Smooth muscle cell (in vitro differentiated cells): Measurements from ENCODE around the gene IGFBPL1. TPM values are rescaled to one million over a fixed set of nuclear protein-coding genes. Genes with fewer than 3 reads are reported as not detected.

Source experiments
- DNase-seq: peaks from one replicate; lab custom pipeline; 2025; ENCODE audit not compliant: unreplicated experiment; lab: John Stamatoyannopoulos, UW
- H2AFZ ChIP-seq: fragments of 200-600 bp; sonication (generic); 2 replicates; pipeline ENCODE4 v1.6.0; 2016; ENCODE audit warnings: antibody characterized with exemption, low read depth, mild to moderate bottlenecking
- H3F3A ChIP-seq: fragments of 200-600 bp; sonication (generic); 2 replicates; pipeline ENCODE4 v1.6.0; 2017; ENCODE audit warnings: antibody characterized with exemption, low read depth
- H3K27ac ChIP-seq: fragments of 200-600 bp; sonication (generic); 2 replicates; pipeline ENCODE4 v1.5.1; 2016; ENCODE audit warnings: low read depth, mild to moderate bottlenecking
- H3K27me3 ChIP-seq: fragments of 200-600 bp; sonication (generic); 2 replicates; pipeline ENCODE4 v1.6.1; 2016; ENCODE audit warnings: low read depth, mild to moderate bottlenecking
- H3K36me3 ChIP-seq: fragments of 200-600 bp; sonication (generic); 2 replicates; pipeline ENCODE4 v1.5.1; 2016; ENCODE audit warnings: low read depth
- H3K4me1 ChIP-seq: fragments of 200-600 bp; sonication (generic); 2 replicates; pipeline ENCODE4 v1.5.1; 2016; ENCODE audit warnings: low read depth
- H3K4me2 ChIP-seq: fragments of 200-600 bp; sonication (generic); 2 replicates; pipeline ENCODE4 v1.6.0; 2016; ENCODE audit warnings: mild to moderate bottlenecking
- H3K4me3 ChIP-seq: fragments of 200-600 bp; sonication (generic); 2 replicates; pipeline ENCODE4 v1.5.1; 2016; ENCODE audit warnings: mild to moderate bottlenecking
- H3K79me2 ChIP-seq: fragments of 200-600 bp; sonication (generic); 2 replicates; pipeline ENCODE4 v1.6.0; 2016; ENCODE audit warnings: low read depth, mild to moderate bottlenecking
- H3K9ac ChIP-seq: fragments of 200-600 bp; sonication (generic); 2 replicates; pipeline ENCODE4 v1.6.0; 2016; ENCODE audit warnings: low read depth
- H3K9me3 ChIP-seq: fragments of 200-600 bp; sonication (generic); replicated peaks from 2 replicates; pipeline ENCODE4 v1.5.1; 2016; ENCODE audit warnings: low read depth
- H4K20me1 ChIP-seq: fragments of 200-600 bp; sonication (generic); 2 replicates; pipeline ENCODE4 v1.6.0; 2016; ENCODE audit warnings: low read depth
- CTCF ChIP-seq: fragments of 200-600 bp; sonication (generic); IDR thresholded peaks from 2 replicates; pipeline ENCODE4 v1.5.1; 2017; ENCODE audit warnings: borderline replicate concordance, mild to moderate bottlenecking, antibody characterized with exemption; ENCODE audit not compliant: insufficient read depth, poor library complexity, severe bottlenecking
- WGBS: methylation state at CpG from one replicate; pipeline ENCODE4 v1.1.7; 2016; ENCODE audit warnings: low lambda C conversion rate; 5-methylcytosine and 5-hydroxymethylcytosine counted together
- polyA plus RNA-seq: library from polyadenylated mRNA; unstranded; fragments of >200 nt; fragmentation: Nextera tagmentation; extraction: Ambion mirVana; gene quantifications from 2 replicates; pipeline ENCODE4 v1.2.1, GENCODE V29; 2016
- total RNA-seq: library from RNA; depleted of rRNA; stranded (reverse); fragments of >200 nt; gene quantifications from 2 replicates; pipeline ENCODE4 v1.2.3, GENCODE V29; 2014

IGFBPL1 gene
- total and polyA plus RNA-seq, 2 experiments from 2014 or later: 2.1 to 9.4 TPM

GRCh38 chr9:38440516-38440915, 16.3 kb upstream of the IGFBPL1 start:
- 90% methylated on average over 3 of the region's 3 CpGs for WGBS
- no peak for TF ChIP-seq CTCF

GRCh38 chr9:38439916-38440301, 15.7 kb upstream of the IGFBPL1 start:
- H3K79me2 ChIP-seq: no peaks in the 10 kb centered on the region
- H3K4me3 ChIP-seq: no peak overlapping the region
- H3K27ac ChIP-seq: no peak overlapping the region
- WGBS: 98% methylated on average over 1 of the region's 1 CpG
- DNase-seq: no peak
- H3F3A ChIP-seq: no peaks in the 10 kb centered on the region
- H3K4me2 ChIP-seq: no peak overlapping the region
- no peak overlapping the region for H2AFZ ChIP-seq
- no peaks in the 10 kb centered on the region for H3K27me3 ChIP-seq
- H3K4me1 ChIP-seq: no peaks in the 10 kb centered on the region
- no peaks in the 10 kb centered on the region for H3K36me3 ChIP-seq
- H3K9me3 ChIP-seq: no peaks in the 10 kb centered on the region
- no peaks in the 10 kb centered on the region for H4K20me1 ChIP-seq
- H3K9ac ChIP-seq: no peak overlapping the region
- no peak for TF ChIP-seq CTCF

More at GRCh38 chr9:38440516-38440915, 16.3 kb upstream of the IGFBPL1 start:
- no peaks in the 10 kb centered on the region for H3K9me3 ChIP-seq
- no peak overlapping the region for H3K4me3 ChIP-seq
- no peak overlapping the region for H3K9ac ChIP-seq
- H4K20me1 ChIP-seq: no peaks in the 10 kb centered on the region
- no peaks in the 10 kb centered on the region for H3F3A ChIP-seq
- no peaks in the 10 kb centered on the region for H3K36me3 ChIP-seq
- no peak overlapping the region for H2AFZ ChIP-seq
- no peaks in the 10 kb centered on the region for H3K4me1 ChIP-seq
- H3K27me3 ChIP-seq: no peaks in the 10 kb centered on the region
- H3K79me2 ChIP-seq: no peaks in the 10 kb centered on the region
- H3K27ac ChIP-seq: no peak overlapping the region
- no peak for DNase-seq
- no peak overlapping the region for H3K4me2 ChIP-seq

- Histone ChIP-seq H3K9me3 (no peaks in the 10 kb centered on the region), H3K4me3 (no peak overlapping the region), H2AFZ (no peak overlapping the region), H3K79me2 (no peaks in the 10 kb centered on the region), H3F3A (no peaks in the 10 kb centered on the region), H3K36me3 (no peaks in the 10 kb centered on the region), H3K9ac (no peak overlapping the region), H3K27me3 (no peaks in the 10 kb centered on the region), H3K27ac (no peak overlapping the region), H4K20me1 (no peaks in the 10 kb centered on the region), H3K4me1 (no peaks in the 10 kb centered on the region), H3K4me2 (no peak overlapping the region)
- TF ChIP-seq CTCF: no peak
- no peak for DNase-seq
- 86% methylated on average over 3 of the region's 3 CpGs for WGBS
Measured at GRCh38 chr9:38439291-38439915, 15.1 kb upstream of the IGFBPL1 start.

- no peak for TF ChIP-seq CTCF
- Histone ChIP-seq H3F3A (no peaks in the 10 kb centered on the region), H3K9ac (no peak overlapping the region), H4K20me1 (no peaks in the 10 kb centered on the region), H3K79me2 (no peaks in the 10 kb centered on the region), H3K27me3 (no peaks in the 10 kb centered on the region), H3K4me2 (no peak overlapping the region), H2AFZ (peak overlapping the region; percentile 86), H3K36me3 (no peaks in the 10 kb centered on the region), H3K4me1 (no peaks in the 10 kb centered on the region), H3K9me3 (no peaks in the 10 kb centered on the region), H3K4me3 (peak overlapping the region; percentile 29), H3K27ac (no peak overlapping the region)
- 92% methylated on average over 11 of the region's 11 CpGs for WGBS
- no peak for DNase-seq
Measured at GRCh38 chr9:38437193-38437823, 13.1 kb upstream of the IGFBPL1 start.
